GM12891 (cell line): ENCODE results near the gene ANO2.

ENCODE experiments used
- PAX5 ChIP-seq: IDR thresholded peaks from 2 replicates; pipeline ENCODE4 v1.6.1; 2011; ENCODE audit warnings: low read length, moderate library complexity, mild to moderate bottlenecking; ENCODE audit not compliant: insufficient read depth, severe bottlenecking
- POLR2A ChIP-seq: IDR thresholded peaks from 2 replicates; pipeline ENCODE4 v1.6.1; 2011; ENCODE audit warnings: low read depth, low read length, control low read depth
- POLR2AphosphoS5 ChIP-seq: IDR thresholded peaks from 2 replicates; pipeline ENCODE4 v1.6.1; 2011; ENCODE audit warnings: low read depth, low read length, control low read depth
- POU2F2 ChIP-seq: IDR thresholded peaks from 2 replicates; pipeline ENCODE4 v1.6.1; 2011; ENCODE audit warnings: low read depth, mild to moderate bottlenecking, control low read depth, low read length, moderate library complexity
- SPI1 ChIP-seq: IDR thresholded peaks from 2 replicates; pipeline ENCODE4 v1.6.1; 2011; ENCODE audit warnings: low read depth, low read length, control low read depth
- TAF1 ChIP-seq: IDR thresholded peaks from 2 replicates; pipeline ENCODE4 v1.6.1; 2011; ENCODE audit warnings: low read depth, low read length, control low read depth

GRCh38 chr12:5779401-5779800 lies 165.7 kb downstream of the ANO2 start:
- TF ChIP-seq POLR2AphosphoS5, result no peak
- no peak for TF ChIP-seq POLR2A
- no peak for TF ChIP-seq POU2F2
- TF ChIP-seq SPI1, result no peak
- no peak for TF ChIP-seq TAF1
- no peak for TF ChIP-seq PAX5
